ENCODE data around the gene ANKRD22. TPM values are rescaled to one million over a fixed set of nuclear protein-coding genes. Genes with fewer than 3 reads are reported as not detected.

Gene ANKRD22
- total and polyA plus RNA-seq, 10 of the 15 experiments (the other 5 are each of a cell fraction or from before 2014, with no cell fraction given), result 0.30 to 1.3 (median 0.71) TPM

GRCh38 chr10:88850712-88851111, 932 bp downstream of the ANKRD22 start:
- POLR2A ChIA-PET, result no interaction called here
- no peak overlapping the region for H3K4me2 ChIP-seq (ENCODE audit: control insufficient read depth, insufficient read depth)
- H3K9me3 ChIP-seq (replicated peaks; ENCODE audit: control insufficient read depth, insufficient read depth, low read length), result no peaks in the 10 kb centered on the region
- in situ Hi-C loops (cut with MboI), result no loop called here
- H3K27me3 ChIP-seq (replicated peaks in 1 of 2; ENCODE audit: control insufficient read depth in 2 of 2, insufficient read depth in 2 of 2, low read length in 1 of 2), result no peaks in the 10 kb centered on the region
- no peak for ATAC-seq
- no peak overlapping the region for H2AFZ ChIP-seq (ENCODE audit: control insufficient read depth, low read depth, low read length)
- peaks cover 4% of the 10 kb centered on the region; the same call in 1 of the 2 replicates for H3K4me1 ChIP-seq (ENCODE audit: control insufficient read depth, insufficient read depth, low read length)
- WGBS (ENCODE audit: insufficient coverage, insufficient replicate concordance, low lambda C conversion rate, missing lambda C conversion rate), result 55% methylated on average over 1 of the region's 1 CpG
- TF ChIP-seq SP1 (IDR thresholded peaks at IDR 0.05; ENCODE audit: low read depth, low read length) (no peak), ATF7 (IDR thresholded peaks at IDR 0.05; ENCODE audit: low read depth) (0 out of 2 replicates have a peak, but pooled peaks have one; percentile 22)
- RAD21 ChIA-PET (ENCODE audit: unreplicated experiment), result interaction anchor here (1.4 to 1.6 kb wide), 2 partner anchors 14 to 80 kb away, joined by 4 to 6 read pairs; no protein-coding TSS in a partner anchor
- FAIRE-seq, result no peak
- BruUV-seq (replicated peaks), result no TSS peak
- intact Hi-C loops (cut with micrococcal nuclease; ENCODE audit: unreplicated experiment), result no loop called here
- no peak overlapping the region for H3K27ac ChIP-seq (ENCODE audit: control insufficient read depth, insufficient read depth)
- no peak overlapping the region for H3K9ac ChIP-seq (ENCODE audit: control insufficient read depth, insufficient read depth, low read length)
- CTCF ChIA-PET, result interaction anchor here (0.6 to 3.6 kb wide), 4 partner anchors 16 to 136 kb away, joined by 3 to 30 read pairs (median 6); no protein-coding TSS in a partner anchor
- DNase-seq (ENCODE audit: low read depth, low spot score), result no peak
- H3K79me2 ChIP-seq (ENCODE audit: control insufficient read depth, insufficient read depth, low read length), result no peaks in the 10 kb centered on the region
- no peaks in the 10 kb centered on the region for H4K20me1 ChIP-seq (ENCODE audit: control insufficient read depth, insufficient read depth)
- no peaks in the 10 kb centered on the region for H3K36me3 ChIP-seq (ENCODE audit: control insufficient read depth in 2 of 2, insufficient read depth in 2 of 2, low read length in 1 of 2)
- no peak overlapping the region for H3K4me3 ChIP-seq
- SMC1A ChIA-PET (ENCODE audit: uncharacterized antibody, unreplicated experiment), result interaction anchor here (1.0 to 3.8 kb wide), 4 partner anchors 11 to 29 kb away, joined by 3 to 24 read pairs (median 4); no protein-coding TSS in a partner anchor

- peak overlapping the region; percentile 26; the same call in 1 of the 2 replicates for H2AFZ ChIP-seq (ENCODE audit: control insufficient read depth, low read depth, low read length)
- ATAC-seq, result peak; percentile 63
- 88% methylated on average over 1 of the region's 1 CpG for WGBS (ENCODE audit: insufficient coverage, insufficient replicate concordance, low lambda C conversion rate, missing lambda C conversion rate)
- TF ChIP-seq JUND (IDR thresholded peaks at IDR 0.05; ENCODE audit: low read depth, low read length) (no peak), IKZF1 (conservative IDR thresholded peaks at IDR 0.05) (no peak), NFIC (IDR thresholded peaks at IDR 0.05; ENCODE audit: low read depth, low read length) (no peak), REST (IDR thresholded peaks at IDR 0.05; ENCODE audit: low read depth, low read length) (no peak), STAT1 (conservative IDR thresholded peaks at IDR 0.05) (no peak), RAD21 (IDR thresholded peaks at IDR 0.05; ENCODE audit: insufficient read depth, low read depth, low read length) (no peak), RBBP5 (conservative IDR thresholded peaks at IDR 0.05) (no peak), NR2F1 (conservative IDR thresholded peaks at IDR 0.05) (no peak), SUPT20H (IDR thresholded peaks at IDR 0.05; ENCODE audit: borderline replicate concordance, control insufficient read depth, low read depth, low read length) (no peak)
These were observed 2.4 kb downstream of the ANKRD22 start for GRCh38 chr10:88849234-88849633.

More at GRCh38 chr10:88849234-88849633, 2.4 kb downstream of the ANKRD22 start:
- Histone ChIP-seq H3K4me3 (no peak overlapping the region), H3K9me3 (replicated peaks; ENCODE audit: control insufficient read depth, insufficient read depth, low read length) (no peaks in the 10 kb centered on the region), H3K27me3 (replicated peaks in 1 of 2; ENCODE audit: control insufficient read depth in 2 of 2, insufficient read depth in 2 of 2, low read length in 1 of 2) (no peaks in the 10 kb centered on the region), H3K9ac (ENCODE audit: control insufficient read depth, insufficient read depth, low read length) (no peak overlapping the region), H3K79me2 (ENCODE audit: control insufficient read depth, insufficient read depth, low read length) (no peaks in the 10 kb centered on the region), H3K36me3 (ENCODE audit: control insufficient read depth in 2 of 2, insufficient read depth in 2 of 2, low read length in 1 of 2) (no peaks in the 10 kb centered on the region), H3K27ac (ENCODE audit: control insufficient read depth, insufficient read depth) (no peak overlapping the region), H3K4me2 (ENCODE audit: control insufficient read depth, insufficient read depth) (no peak overlapping the region), H3K4me1 (ENCODE audit: control insufficient read depth, insufficient read depth, low read length) (peaks cover 4% of the 10 kb centered on the region; the same call in 1 of the 2 replicates), H4K20me1 (ENCODE audit: control insufficient read depth, insufficient read depth) (no peaks in the 10 kb centered on the region)
- CTCF ChIA-PET, result interaction anchor here (0.7 to 2.4 kb wide), 4 partner anchors 12 to 83 kb away, joined by 3 to 13 read pairs (median 4); no protein-coding TSS in a partner anchor
- in situ Hi-C loops (cut with MboI) (no loop called here), intact Hi-C loops (cut with micrococcal nuclease; ENCODE audit: unreplicated experiment) (no loop called here)
- POLR2A ChIA-PET, result interaction anchor here (0.6 kb wide), 1 partner anchor 417 kb away, joined by 3 read pairs; no protein-coding TSS in a partner anchor
- DNase-seq (ENCODE audit: low read depth, low spot score) (no peak), FAIRE-seq (no peak)
- SMC1A ChIA-PET (ENCODE audit: uncharacterized antibody, unreplicated experiment), result interaction anchor here (0.6 to 1.1 kb wide), 2 partner anchors 10 to 1470 kb away, joined by 3 to 5 read pairs; no protein-coding TSS in a partner anchor
- RAD21 ChIA-PET (ENCODE audit: unreplicated experiment), result interaction anchor here (1.1 kb wide), 1 partner anchor 12 kb away, joined by 11 read pairs; no protein-coding TSS in a partner anchor
- BruUV-seq (replicated peaks), result no TSS peak

Data from GM12878 (cell line).